HG02840 (cell line): Measurements from ENCODE around the gene PITPNM2.
"Not testable (repeated sequence)": the region's sequence is repeated elsewhere in the genome, so short reads cannot be mapped to it uniquely, and the experiment has no call there.

Experiments used
- ATAC-seq: cut with Tn5 transposase; IDR thresholded peaks from one replicate; pipeline ENCODE4 v1.9.1; 2021; ENCODE audit warnings: mild to moderate bottlenecking, moderate library complexity, moderate number of reproducible peaks; ENCODE audit not compliant: unreplicated experiment, low FRiP score

PITPNM2 gene

DNA sequence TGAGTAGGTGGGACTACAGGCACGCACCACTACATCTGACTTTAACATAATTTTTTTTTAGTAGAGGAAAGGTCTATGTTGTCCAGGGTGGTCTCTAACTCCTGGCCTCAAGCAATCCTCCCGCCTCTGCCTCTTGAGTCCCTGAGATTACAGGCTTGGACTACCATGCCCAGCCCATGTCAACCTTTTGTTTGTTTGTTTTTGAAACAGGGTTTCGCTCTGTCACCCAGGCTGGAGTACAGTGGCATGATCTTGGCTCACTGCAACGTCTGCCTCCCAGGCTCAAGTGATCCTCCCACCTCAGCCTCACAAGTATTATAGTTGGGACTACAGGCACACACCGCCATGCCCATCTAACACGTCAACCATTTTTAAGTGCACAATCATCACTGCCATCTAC lies 29.2 kb downstream of the PITPNM2 start:
- no peak for ATAC-seq

DNA sequence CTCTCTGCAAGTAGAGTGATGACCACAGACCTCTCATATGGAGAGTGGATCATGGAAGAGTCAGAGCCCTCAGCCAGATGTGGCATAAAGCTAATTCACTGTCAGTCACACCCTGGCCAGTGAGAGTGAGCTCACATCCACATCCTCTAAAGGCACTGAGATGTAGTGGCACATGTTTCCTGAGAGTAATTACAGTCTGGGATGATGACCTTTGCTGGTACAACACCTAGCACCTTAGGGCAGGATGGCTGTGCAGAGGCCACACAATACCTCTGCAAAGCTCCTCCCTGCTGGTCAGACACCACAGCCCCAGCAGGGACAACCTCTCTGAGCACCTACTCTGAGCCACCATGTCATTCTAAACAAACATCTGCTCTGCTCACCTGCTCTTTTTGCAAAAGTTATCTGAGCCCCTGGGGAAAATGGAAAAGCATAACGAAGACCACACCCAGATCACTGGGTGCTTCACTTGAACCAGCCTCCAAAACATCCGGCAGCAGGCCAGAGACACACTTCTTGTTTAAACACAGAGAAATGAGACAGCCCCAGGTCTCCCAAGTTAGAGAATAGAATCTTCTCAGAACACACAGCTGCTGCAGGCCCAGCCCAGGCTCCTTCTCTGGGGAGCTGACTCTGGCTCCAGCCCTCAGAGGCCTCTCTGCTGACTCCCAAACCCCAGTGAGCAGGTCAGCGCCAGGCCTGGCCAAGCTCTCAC lies 30.3 kb downstream of the PITPNM2 start:
- ATAC-seq: no peak

DNA sequence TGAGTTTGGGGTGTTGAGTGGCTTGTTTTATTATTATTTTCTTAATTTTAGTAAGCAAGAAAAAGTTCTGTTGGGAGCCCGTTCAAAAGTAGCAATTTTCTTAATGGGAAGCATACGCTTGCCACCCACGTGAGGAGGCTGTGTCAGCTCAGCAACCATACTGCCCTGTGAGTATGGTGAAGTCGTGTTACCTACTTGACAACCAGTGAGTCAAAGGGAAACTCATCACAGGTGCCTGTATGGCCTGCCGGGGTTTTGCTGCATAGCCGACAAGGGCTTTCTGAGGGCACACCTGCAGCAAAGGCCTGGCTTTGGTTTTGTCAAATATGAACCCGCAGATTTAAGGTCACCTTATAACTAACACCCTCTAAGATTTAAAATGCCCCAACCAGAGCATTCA lies 31.1 kb downstream of the PITPNM2 start:
- peak; percentile 68 for ATAC-seq

DNA sequence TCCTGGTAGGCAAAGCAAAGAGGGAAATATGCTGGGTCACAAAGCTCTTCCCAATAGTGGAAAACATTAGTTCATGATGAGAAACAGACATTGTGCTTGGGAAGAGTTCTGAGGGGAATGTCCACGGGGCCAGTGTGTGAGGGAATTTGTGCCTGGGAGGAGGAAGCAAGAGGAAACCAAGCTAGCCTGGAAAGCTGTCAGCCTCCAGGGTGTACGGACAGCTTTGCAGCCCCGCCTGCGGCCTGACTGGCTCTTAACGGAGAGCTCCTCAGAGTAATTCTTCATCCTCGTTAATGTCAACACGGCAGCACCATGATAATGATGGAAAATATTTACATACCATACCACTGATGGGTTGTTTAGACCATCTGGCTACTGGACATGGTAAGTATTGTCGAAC lies 32.4 kb downstream of the PITPNM2 start:
- ATAC-seq: no peak

DNA sequence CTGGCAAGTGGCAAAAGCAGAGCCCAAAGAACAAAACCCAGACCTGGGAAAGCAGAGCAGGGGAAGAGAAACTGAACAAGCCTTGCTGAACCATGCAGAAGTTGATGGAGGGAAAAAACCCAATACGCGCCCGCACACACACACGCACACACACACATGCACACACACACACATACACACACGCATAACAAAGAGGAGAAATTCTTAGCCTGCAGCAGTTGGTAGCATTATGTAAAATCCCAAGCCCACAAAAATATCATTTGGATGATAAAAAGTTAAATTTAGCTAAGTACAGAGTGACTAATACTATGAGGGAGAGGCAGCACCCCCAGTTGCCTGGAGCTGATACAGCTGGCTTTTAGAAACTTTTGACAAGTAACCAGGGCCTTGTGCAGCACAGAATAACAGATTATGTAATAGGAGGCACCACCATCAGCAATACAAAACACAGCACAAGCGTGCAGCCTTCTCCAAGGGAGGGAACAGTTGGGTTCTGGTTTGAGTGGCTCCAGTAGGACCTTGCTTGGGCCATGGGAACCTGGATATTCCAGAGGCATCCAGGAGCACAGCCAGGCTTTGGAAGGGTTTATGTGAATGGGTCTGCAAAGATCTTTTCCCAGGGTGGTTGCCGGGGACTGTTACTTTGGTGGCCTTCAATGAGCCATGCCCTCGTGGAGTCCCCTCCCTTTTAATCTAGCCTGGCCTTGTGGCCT lies 35.3 kb downstream of the PITPNM2 start:
- ATAC-seq: no peak

DNA sequence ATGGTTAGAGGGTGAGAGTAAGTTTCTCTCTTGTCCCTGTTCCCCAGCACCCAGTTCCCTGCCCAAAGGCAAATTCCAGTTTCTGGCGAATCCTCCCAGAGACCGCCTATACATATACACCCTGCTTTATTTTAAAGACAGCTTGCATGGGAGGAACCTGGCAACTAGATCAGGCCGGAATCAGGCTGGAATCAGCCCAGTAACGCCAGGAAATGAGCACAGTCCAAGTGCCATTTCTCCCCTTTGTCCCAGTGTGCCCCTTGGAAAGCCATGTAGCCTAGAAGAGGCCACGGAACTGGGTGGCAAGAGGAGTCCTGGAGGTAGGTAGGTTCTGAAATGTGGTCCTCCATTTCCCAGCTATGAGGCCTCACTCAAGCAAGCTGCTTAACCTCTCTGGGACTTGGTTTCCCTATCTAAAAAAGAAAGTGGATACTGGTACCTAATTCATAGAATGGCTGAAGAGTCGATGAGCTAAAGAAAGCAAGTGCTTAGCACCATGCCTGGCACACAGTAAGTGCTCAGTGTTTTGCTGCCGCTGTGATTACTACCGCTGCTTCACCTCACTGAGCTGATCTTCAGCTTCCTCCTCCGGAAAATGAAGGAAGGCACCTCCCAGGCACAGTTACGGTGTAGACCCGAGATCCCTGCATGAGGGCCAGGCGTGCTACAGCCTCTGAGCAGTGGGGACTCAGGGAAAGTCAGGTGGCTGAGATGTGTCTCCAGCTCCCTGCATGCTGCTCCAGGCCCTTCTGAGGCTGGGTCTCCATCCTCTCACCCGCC lies 36.4 kb downstream of the PITPNM2 start:
- no peak for ATAC-seq

DNA sequence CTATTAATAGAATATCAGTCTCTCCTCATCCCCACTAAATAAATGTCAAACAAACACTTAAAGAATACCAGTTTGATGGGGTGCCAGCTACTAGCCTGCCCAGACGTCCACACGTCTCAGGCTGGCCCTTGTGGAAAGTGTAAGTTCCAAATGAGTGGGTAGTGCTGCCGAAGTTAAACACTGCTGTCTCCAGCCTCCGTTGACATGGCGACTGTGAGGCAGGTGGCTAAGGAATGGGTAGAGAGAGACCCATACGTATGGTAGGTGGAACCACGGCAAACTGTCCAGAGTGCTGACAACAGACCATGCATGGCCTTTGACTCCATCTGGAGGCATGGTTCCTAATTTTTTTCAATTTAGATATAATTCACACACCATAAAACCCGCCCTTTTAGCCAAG lies 37.9 kb downstream of the PITPNM2 start:
- ATAC-seq: no peak

DNA sequence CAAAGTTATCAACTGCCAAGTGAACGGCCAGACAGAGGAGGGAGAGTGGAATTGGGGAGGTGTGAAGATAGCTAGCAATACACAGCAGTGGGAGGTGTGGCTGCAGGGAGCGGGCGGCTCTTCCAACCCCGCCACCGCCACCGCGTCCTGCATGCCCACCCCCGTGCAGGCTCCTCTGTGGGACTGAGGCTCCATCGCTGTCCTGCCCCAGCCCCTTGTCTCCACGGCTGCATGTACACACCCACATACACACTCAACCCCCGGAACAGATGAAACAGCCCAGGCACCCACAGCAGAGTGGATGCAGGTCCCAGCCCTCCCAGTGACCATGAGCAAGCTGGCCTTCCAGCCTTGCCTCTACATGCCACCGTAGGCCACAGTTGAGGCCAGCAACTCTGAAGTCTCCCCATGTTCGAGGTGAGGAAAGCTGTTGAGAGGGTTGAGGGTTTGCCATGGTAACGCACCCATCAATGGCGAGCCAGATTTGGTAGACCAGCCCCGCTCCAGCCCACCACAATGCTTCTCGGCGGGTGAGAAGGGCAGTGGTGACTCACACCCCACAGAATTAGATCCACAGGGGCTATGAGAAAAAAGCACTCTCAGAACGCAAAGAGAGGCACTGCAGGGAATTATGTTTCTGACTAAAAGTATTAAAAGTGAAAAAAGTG lies 39.3 kb downstream of the PITPNM2 start:
- no peak for ATAC-seq

DNA sequence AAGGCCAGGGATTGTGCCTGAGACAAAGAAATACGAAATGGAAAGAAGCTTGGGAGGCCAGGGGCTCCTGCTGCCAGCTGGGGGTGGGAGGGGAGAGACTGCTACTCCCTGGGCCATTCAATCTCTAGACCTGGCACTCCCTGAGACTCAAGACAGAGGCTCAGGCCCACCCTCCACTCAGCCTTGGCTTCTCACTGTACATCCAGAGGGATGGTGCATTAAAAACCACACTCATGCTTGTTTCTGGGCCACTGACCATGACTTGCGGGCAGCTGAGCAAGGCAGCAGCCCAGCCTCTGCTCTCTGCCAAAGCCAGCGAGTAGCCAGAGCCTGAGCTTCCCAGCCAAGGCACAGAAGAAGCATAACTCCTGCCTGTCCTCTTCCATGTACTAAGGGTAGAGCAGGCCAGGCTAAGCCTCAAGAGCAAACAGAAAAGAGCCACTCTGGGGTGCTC lies 41.5 kb downstream of the PITPNM2 start:
- no peak for ATAC-seq

DNA sequence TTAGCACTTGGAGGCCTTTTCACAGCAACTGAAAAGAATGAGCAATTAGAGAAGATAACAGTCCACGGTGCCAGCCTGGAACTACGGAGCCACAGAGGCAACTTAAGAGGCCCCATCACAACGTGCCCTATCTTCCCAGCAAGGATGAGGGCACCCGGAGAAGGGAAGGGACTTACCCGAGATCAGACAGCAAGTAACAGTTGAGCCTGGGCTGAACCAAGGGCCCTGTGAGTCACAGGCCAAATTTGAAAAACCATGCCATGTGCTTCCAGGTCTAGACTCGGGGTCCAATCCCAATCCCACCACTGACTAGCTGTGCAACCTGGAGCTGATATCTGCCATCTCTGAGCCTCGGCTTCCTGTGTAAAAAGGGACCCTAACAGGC lies 42.2 kb downstream of the PITPNM2 start:
- ATAC-seq: no peak

DNA sequence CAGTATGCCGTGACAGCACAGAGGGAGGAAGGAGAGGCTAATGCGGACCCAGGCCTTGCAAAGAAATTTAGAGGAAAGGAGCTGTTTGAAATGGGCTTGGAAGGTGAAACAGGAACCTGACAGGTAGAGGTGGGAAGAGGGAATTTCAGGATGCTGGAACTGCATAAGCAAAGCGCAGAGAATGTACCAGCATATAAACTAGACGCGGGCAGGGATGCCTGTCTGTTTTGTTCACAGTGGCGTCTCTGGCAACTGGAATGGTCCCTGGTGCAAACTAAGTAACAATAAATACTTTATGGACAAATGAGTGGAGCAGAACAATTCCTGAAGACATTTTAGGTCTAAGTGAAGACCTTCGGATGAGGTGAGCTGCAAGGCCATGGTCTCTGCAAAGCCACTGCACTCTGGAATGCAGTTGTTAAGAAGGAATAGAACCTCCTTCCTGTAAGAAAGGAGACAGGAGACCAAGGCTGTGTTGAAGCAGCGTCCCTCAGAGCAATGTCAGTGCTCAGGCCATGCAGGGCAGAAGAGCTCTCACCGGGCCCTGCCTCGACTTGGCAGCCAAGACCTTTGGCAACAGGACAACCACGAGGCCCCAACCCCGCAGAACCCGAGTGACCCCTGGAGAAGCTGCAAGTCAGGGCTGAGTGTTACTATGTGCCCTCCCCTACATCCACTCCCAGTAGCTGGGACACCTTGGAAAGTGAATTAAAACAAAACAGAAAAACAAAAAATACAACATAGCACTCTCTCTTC lies 42.8 kb downstream of the PITPNM2 start:
- ATAC-seq: no peak

DNA sequence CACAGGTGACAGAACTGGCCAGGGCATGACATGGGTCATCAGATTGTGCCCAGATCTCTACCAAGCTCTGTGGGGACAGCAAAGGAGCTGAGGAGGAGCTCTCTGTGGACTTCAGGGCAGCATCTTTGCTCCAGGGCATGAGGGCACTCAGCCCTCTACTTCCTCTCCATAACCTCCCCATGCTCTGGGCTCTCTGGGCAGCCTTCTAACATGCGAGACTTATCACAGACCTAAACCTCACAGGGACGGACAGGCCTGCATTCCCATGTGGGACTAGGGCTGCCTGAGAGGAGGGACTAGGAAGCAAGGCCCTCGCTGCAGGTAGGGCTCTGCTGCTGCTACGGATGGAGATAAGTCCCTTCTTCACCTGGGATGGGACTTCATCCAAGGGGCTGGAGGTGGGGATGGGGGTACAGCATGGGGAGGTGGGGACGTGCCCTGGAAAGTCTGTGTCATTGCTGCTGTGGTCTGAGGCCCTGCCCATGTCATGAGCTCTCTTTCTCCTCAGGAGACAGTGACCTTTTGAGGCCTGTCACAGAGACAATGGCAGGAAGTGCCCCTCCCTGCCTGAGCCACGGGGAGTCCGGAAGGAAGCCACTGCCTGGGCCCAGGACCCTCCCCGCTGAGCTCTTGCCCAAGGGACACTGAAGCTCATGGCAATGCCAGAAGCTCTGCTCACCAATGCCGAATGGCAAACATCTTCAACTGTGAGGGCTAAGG lies 44.1 kb downstream of the PITPNM2 start:
- no peak for ATAC-seq

DNA sequence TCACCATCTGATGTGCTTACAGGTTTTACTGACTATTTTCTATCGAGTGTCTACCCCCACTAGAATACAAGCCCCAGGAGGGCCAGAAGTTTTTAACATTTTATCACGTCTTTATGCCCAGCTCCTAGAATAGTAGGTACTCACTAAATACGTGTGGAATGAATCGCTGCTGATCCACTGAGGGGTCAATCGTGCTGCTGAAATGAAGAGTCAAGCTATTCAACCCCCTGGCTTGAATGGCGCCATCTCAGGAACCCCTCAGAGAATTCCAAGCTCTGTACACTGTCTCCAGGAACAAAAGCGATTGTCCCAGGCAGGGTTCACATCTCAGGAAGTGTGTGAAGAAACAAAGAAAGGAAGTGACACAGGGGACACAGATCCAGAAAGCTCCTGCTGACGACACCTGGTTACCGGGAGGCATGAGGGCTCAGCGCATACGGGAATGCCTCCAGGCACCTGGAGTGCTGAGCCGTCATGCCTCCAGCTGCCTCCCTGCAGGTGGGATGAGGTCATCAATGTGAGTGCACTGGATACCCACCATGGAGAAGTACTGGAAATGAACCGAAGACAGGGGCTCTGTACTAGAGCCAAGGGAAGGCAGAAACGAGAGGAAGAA lies 45.6 kb downstream of the PITPNM2 start:
- no peak for ATAC-seq

DNA sequence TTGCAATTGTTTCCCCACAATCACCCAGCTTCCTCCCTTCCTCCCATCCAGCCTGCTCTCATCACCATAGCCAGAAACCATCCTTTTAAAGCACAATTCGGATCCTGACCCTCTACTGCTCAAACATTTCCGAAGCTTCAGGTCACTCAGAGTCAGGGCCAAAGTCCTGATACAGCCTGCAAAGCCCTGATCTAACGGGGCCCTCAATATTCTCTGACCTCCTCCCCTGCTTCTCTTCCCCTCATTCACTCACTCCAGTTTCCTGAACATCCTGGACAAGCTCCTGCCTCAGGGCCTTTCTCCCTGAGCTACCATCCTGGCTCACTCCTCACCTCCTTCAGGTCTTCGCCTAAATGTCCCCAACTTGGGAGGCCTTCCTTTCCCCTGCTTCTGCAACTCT lies 46.1 kb downstream of the PITPNM2 start:
- ATAC-seq: no peak

DNA sequence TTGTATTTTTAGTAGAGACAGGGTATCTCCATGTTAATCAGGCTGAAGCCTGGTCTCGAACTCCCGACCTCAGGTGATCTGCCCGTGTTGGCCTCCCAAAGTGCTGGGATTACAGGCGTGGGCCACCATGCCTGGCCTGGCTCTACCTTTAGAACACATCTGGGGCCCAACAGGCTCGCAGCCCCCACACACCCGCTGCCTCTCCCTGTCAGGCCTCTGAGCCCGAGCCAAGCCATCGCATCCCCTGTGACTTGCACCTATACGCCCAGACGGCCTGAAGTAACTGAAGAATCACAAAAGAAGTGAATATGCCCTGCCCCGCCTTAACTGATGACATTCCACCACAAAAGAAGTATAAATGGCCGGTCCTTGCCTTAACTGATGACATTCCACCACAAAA lies 46.8 kb downstream of the PITPNM2 start:
- ATAC-seq: not testable (repeated sequence)

DNA sequence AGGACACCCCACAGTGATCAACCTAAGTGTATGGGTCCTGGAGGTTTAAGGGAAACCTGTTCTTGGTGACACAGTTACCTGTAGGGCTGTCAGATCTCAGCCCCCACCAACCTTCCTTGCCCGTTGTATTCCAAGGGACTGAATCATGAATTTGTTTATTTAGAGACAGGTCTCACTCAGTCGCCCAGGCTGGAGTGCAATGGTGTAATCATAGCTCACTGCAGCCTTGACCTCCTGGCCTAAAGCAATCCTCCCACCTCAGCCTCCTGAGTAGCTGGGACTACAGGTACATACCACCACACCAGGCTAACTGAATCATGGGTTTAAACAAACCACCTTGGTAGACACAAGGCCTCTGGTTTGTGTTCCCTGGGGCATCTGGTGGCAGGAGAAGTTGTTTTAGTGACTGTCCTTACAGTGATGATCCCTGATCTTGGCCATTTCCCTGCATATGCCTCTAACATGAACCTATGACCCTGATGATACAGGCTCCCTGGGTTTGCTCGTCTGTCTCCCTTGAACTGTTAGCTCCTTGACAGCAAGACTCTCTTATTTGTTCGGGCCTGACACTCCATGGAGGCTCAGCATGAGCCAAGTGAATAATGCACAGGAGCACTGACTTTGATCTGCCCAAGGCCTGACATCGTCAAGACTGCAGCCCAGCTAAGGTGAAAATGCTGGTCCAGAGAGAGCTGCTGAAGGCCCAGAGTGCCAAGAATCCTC lies 47.9 kb downstream of the PITPNM2 start:
- no peak for ATAC-seq

DNA sequence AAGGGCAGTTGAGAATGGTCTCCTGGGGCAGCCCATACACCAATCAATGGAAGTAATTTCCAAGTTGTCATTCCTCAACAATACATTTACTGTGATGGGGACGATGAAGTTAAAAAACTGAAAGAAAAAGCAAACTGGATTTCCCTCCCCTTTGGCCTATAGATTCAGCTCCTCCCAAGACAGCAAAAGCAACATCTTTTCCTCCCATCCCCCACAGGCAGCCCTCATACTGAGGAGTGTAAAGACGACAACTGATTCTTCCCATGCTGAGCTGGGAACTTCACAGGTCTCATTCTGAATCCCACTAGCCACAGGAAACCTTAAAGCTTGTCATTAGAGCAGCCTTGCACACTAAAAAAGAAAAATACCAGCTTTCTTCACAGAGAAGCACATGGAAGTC lies 48.5 kb downstream of the PITPNM2 start:
- no peak for ATAC-seq

DNA sequence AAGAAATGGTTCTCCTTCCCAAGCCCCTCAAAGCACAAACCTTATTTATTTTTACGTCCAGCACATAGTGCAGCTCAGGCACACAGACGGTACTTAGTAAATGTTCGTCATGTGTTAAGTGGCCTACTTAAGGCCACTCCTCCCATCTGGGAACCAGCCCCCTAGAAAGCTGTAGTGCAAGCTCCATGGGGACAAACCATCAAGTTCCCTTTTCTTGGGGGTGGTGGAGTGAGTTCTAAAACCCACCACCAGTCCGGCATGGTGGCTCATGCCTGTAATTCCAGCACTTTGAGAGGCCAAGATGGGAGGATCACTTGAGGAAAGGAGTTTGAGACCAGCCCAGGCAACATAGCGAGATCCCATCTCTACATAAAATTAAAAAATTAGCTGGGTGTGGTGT lies 49.4 kb downstream of the PITPNM2 start:
- ATAC-seq: no peak
